Activated CD4-positive, alpha-beta T cell treated with anti-CD3 and anti-CD28 coated beads, Interleukin-2, Interleukin-6, amounts not matched to agents 100 ng/mL and 50 ng/mL, durations not matched to agents 16 hours and 8 hours (primary cell): ENCODE measurements around the gene NCOR1.

Source experiments
- DNase-seq: peaks from one replicate; pipeline ENCODE4 v3.0.0-alpha.2; 2020

Gene NCOR1

GRCh38 chr17:16025202-16025601 lies 190.1 kb downstream of the NCOR1 start:
- no peak for DNase-seq

GRCh38 chr17:16023881-16024280 lies 191.5 kb downstream of the NCOR1 start:
- no peak for DNase-seq

DNA sequence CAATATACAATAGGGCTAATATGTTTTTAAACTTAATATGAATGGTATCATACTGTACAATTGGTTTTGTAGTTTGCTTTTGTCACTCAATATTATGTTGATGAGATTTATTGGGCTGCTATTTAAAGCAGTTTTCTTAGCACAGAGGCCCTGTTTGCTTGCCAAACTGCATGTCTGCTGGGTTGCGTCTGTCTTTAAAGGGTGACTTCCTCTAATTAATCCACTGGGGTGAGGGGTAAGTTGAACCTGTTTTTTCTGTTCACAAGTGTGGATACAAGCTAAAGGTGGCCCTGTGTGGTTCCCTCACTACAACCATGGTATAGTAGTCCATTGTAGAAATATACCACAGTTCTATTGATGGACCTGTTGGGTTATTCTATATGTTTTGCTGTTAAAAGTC lies 196.0 kb downstream of the NCOR1 start:
- no peak for DNase-seq

DNA sequence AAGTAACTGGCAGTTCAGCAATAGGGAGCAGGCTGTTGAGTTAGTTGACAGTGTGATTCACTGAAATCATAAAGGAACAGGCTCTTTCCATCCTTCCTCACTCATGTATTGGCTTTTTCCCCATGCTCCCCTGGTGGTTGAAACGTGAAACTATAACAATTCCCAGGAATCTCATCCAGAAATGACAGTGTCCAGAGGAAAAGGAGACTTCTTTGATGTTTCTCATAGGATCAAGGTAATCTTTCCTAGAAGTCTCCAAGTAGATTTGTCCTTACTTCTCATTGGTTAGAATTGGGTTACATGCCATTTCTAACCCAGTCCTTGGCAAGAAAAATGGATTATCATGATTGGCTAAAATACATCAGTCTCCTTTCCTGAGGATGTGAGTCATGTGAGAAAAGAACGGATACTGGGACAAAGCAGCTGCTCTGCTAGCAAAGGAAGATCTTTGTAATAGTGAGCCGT lies 201.4 kb downstream of the NCOR1 start:
- DNase-seq: no peak

DNA sequence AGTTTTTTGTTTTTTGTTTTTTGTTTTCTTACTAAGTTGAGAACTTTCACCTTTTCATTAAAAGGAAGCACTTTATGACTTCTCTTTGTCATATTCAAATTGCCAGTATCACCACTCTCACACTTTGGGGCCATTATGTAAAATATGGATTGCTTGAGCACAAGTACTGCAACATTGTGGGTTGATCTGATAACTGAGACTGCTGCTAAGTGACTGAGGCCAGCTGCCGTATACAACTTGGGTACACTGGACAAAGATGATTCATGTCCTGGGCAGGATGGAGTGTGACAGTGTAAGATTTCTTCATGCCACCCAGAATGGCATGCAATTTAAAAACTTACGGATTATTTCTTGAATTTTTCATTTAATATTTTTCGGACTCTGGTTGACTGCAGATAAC lies 207.9 kb downstream of the NCOR1 start:
- peak; percentile 35 for DNase-seq

DNA sequence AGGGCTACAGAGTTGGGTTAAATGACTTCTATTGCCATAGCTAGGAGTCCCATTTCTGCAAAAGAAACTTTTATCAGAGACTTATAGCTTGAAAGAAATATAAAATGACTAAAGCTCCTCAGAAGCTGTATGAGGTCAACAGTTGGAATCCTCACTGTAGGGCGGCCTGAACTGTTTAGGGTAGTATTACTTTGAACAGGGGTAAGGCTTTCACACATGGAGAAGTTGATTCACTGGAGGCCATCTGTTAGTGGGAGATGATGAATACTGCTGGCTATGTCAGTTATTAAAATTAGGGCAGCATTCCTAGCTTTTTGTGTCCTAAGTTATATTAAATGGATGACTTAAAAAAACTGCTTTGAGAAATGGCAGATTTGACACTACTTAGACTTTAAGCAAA lies 209.7 kb downstream of the NCOR1 start:
- no peak for DNase-seq

- DNase-seq: no peak
These were observed 211.5 kb downstream of the NCOR1 start for GRCh38 chr17:16003841-16004240.

DNA sequence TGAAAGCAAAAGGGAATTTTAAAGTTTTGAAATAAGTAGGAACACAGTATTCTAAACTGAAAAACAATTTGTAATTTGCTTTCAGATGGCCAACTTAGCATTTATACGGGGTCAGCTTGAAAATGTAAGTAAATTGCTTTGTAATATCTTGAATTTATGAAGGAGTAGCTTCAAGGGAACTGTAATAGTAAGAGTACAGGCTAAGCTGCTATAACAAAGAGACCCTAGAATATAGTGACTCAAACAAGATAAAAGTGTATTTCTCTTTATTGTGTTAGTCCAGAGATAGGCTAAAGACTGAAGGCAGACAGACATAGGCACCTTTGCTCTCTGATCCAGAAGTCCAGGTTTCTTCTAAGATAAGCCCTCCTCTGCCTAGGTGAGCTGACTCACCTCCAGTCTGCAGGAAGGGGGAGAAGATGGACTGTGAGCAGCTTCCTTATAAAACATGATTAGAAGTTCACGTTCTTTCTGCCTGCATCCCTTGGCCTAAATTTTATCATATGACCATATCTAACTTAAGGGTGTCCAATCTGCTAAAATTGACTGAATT lies 212.6 kb downstream of the NCOR1 start:
- DNase-seq: no peak

- DNase-seq: peak; percentile 56
These were observed 214.0 kb downstream of the NCOR1 start for GRCh38 chr17:16001226-16001897.

GRCh38 chr17:15999974-16000827 lies 215.1 kb downstream of the NCOR1 start:
- DNase-seq: no peak

GRCh38 chr17:15999141-15999973 lies 216.0 kb downstream of the NCOR1 start, which contains the start of the genes TTC19 and ZSWIM7:
Gene TTC19, plus strand, starts transcription at chr17:15999824. Its CDS starts 25 bp downstream, at chr17:15999849.
Gene ZSWIM7, minus strand, starts transcription at chr17:15999704. Its CDS starts 110 bp downstream, at chr17:15999594.
- peak; percentile 98 for DNase-seq

DNA sequence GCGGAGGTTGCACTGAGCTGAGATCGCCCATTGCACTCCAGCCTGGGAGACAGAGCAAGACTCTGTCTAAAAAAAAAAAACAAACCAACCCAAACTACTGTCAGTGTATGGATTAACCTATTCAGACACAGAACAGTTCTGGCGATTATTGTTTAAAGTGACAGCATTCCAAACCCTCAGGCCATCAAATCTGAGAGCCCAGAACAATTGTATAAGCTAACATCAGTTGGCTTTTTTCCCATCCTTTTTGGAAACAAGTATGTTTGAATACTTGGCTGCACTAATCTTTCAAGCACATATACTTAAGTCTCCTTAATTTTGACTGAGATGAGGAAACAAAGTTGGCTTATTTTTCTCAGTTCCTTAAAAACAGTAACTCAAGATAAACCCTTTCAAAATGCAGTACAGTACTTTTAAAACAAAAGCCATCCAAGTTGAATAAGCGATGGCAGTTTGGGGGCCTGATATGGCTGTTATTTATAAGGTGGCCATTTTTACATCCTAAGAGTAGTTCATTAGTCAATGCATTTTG lies 217.2 kb downstream of the NCOR1 start:
- no peak for DNase-seq

- no peak for DNase-seq
These were observed 219.0 kb downstream of the NCOR1 start for GRCh38 chr17:15996322-15996721.

GRCh38 chr17:15981646-15982580 lies 233.4 kb downstream of the NCOR1 start:
- DNase-seq: no peak

GRCh38 chr17:15981208-15981607 lies 234.1 kb downstream of the NCOR1 start:
- DNase-seq: peak; percentile 62
